OCI-LY7 (cell line): ENCODE data around the gene DMD. TPM values are rescaled to one million over a fixed set of nuclear protein-coding genes. Genes with fewer than 3 reads are reported as not detected.
"Not testable (repeated sequence)": the region's sequence is repeated elsewhere in the genome, so short reads cannot be mapped to it uniquely, and the experiment has no call there.

Source experiments
- BruUV-seq: library from RNA; stranded (reverse); fragments of 400-500 nt; replicated peaks from 2 replicates; lab custom pipeline; 2021; lab: Mats Ljungman, UMichigan
- CTCF ChIA-PET: fragments of 300-600 bp; sonication (Branson Sonifier 250); formaldehyde crosslinking; loops from one replicate; lab custom pipeline; 2022; ENCODE audit warnings: antibody characterized with exemption; ENCODE audit not compliant: unreplicated experiment; lab: Charles Lee
- POLR2A ChIA-PET: fragments of 300-600 bp; sonication (Branson Sonifier 250); formaldehyde crosslinking; loops from one replicate; lab custom pipeline; 2022; ENCODE audit warnings: antibody characterized with exemption; lab: Charles Lee
- DNase-seq: peaks from one replicate; pipeline ENCODE4 v3.0.0-alpha.2; 2015; ENCODE audit warnings: low spot score
- H2AFZ ChIP-seq: fragments of 200-600 bp; sonication (generic), shearing (Covaris generic); 2 replicates; pipeline ENCODE4 v1.6.1; 2014; ENCODE audit warnings: mild to moderate bottlenecking, antibody characterized with exemption, low read length, moderate library complexity
- H3K27ac ChIP-seq: fragments of 200-600 bp; sonication (generic); 2 replicates; pipeline ENCODE4 v1.5.1; 2014; ENCODE audit warnings: mixed run types, low read depth, mild to moderate bottlenecking, moderate library complexity, low read length, inconsistent platforms; ENCODE audit not compliant: poor library complexity, severe bottlenecking
- H3K36me3 ChIP-seq: fragments of 200-600 bp; sonication (generic); 2 replicates; pipeline ENCODE4 v1.6.1; 2014; ENCODE audit warnings: mild to moderate bottlenecking, antibody characterized with exemption, low read length, moderate library complexity, mixed read lengths; ENCODE audit not compliant: insufficient read depth
- H3K4me1 ChIP-seq: fragments of 200-600 bp; sonication (generic); 2 replicates; pipeline ENCODE4 v1.5.1; 2014; ENCODE audit warnings: mild to moderate bottlenecking, low read length; ENCODE audit not compliant: insufficient read depth, poor library complexity, severe bottlenecking
- H3K4me2 ChIP-seq: fragments of 200-600 bp; sonication (generic); 2 replicates; pipeline ENCODE4 v1.6.1; 2014; ENCODE audit warnings: mild to moderate bottlenecking, low read length
- H3K4me3 ChIP-seq: fragments of 200-600 bp; sonication (generic); 2 replicates; pipeline ENCODE4 v1.5.1; 2014; ENCODE audit warnings: mild to moderate bottlenecking, low read depth, low read length; ENCODE audit not compliant: poor library complexity, severe bottlenecking
- H3K79me2 ChIP-seq: fragments of 200-600 bp; sonication (generic); 2 replicates; pipeline ENCODE4 v1.6.1; 2016; ENCODE audit warnings: low read depth, mild to moderate bottlenecking, low read length, moderate library complexity, mixed read lengths; ENCODE audit not compliant: insufficient read depth
- H3K9me2 ChIP-seq: fragments of 200-600 bp; sonication (generic); 2 replicates; pipeline ENCODE4 v1.6.1; 2016; ENCODE audit warnings: mild to moderate bottlenecking, low read length, mixed read lengths; ENCODE audit not compliant: insufficient read depth
- H3K9me3 ChIP-seq: fragments of 200-600 bp; sonication (generic); 2 replicates; pipeline ENCODE4 v1.6.1; 2014; ENCODE audit warnings: mild to moderate bottlenecking, mixed run types, low read length, mixed read lengths
- H4K20me1 ChIP-seq: fragments of 200-600 bp; sonication (generic); 2 replicates; pipeline ENCODE4 v1.6.1; 2014; ENCODE audit warnings: mild to moderate bottlenecking, antibody characterized with exemption, low read length, moderate library complexity, mixed read lengths; ENCODE audit not compliant: insufficient read depth
- EZH2phosphoT487 ChIP-seq: fragments of 200-600 bp; sonication (generic); IDR thresholded peaks from 2 replicates; pipeline ENCODE4 v1.6.1; 2018; ENCODE audit warnings: low read depth, borderline replicate concordance, mild to moderate bottlenecking, mixed run types, antibody characterized with exemption, low read length, moderate library complexity, mixed read lengths
- intact Hi-C: fragments of 100-400 bp; cut with micrococcal nuclease; formaldehyde crosslinking; loops from one replicate; pipeline ENCODE4 v1.10.0; 2022; ENCODE audit not compliant: unreplicated experiment
- total RNA-seq, 2 experiments: library from RNA; depleted of rRNA in 1 of 2; stranded (reverse); fragments of >200 nt in 1 of 2; shearing (Covaris generic) in 1 of 2; gene quantifications; 2 replicates each; pipeline ENCODE4 v1.2.3, GENCODE V29; 2014 to 2022
- TF ChIP-seq, protein P1 (sequence below): fragments of 200-600 bp; sonication (generic); conservative IDR thresholded peaks from 2 replicates; pipeline ENCODE4 v1.5.1; 2014; ENCODE audit warnings: mild to moderate bottlenecking, antibody characterized with exemption, low read length, moderate library complexity, mixed read lengths

Gene DMD
- total RNA-seq, 2 experiments from 2014 or later: 20.5 to 61.4 TPM

DNA sequence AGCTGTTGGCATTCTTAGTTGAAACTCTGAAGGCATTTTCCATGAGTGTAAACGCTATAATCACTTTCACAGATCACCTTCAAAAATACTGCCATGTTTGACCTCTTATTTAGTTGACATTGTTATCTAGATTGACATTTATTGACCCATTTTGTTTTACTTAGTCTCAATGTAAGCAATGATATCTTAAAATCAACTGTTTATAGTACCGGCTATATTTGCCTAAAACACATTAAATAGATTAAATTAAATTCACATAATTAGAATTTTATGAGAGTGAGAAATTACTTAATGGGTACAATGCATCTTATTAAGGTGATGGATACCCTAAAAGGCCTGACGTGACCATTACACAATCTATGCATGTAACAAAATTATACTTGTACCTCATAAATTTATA lies 1621.8 kb downstream of the DMD start:
- no TSS peak for BruUV-seq
- intact Hi-C loops: no loop called here
- no peak overlapping the region for H3K4me2 ChIP-seq

DNA sequence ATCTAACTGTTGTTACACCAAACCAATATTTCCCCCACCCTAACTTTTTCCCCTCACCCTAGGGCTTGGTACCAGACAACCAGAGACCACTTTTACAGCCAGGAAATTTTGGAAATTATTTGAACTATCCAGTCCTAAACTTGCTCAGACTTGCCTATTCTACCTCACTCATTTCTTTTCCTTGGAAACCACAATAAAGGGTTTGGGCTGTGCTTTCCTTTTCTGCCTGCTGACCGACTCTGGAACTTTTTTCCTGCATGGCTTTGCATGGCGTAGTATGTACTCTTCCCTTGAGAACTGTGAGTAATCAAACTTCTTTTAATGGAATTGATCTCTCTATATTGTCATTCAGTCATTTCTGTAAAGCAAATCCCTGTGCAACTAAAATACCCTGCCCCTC lies 1623.0 kb downstream of the DMD start:
- H4K20me1 ChIP-seq: no peaks in the 10 kb centered on the region
- intact Hi-C loops: no loop called here
- H3K4me1 ChIP-seq: no peaks in the 10 kb centered on the region
- TF ChIP-seq EZH2phosphoT487: no peak
- TF ChIP-seq, protein P1, sequence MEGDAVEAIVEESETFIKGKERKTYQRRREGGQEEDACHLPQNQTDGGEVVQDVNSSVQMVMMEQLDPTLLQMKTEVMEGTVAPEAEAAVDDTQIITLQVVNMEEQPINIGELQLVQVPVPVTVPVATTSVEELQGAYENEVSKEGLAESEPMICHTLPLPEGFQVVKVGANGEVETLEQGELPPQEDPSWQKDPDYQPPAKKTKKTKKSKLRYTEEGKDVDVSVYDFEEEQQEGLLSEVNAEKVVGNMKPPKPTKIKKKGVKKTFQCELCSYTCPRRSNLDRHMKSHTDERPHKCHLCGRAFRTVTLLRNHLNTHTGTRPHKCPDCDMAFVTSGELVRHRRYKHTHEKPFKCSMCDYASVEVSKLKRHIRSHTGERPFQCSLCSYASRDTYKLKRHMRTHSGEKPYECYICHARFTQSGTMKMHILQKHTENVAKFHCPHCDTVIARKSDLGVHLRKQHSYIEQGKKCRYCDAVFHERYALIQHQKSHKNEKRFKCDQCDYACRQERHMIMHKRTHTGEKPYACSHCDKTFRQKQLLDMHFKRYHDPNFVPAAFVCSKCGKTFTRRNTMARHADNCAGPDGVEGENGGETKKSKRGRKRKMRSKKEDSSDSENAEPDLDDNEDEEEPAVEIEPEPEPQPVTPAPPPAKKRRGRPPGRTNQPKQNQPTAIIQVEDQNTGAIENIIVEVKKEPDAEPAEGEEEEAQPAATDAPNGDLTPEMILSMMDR: no peak
- no peaks in the 10 kb centered on the region for H3K36me3 ChIP-seq
- no peak overlapping the region for H3K4me3 ChIP-seq
- no peaks in the 10 kb centered on the region for H3K9me2 ChIP-seq
- H2AFZ ChIP-seq: no peak overlapping the region
- no peak overlapping the region for H3K4me2 ChIP-seq
- no peak overlapping the region for H3K27ac ChIP-seq
- DNase-seq: no peak
- CTCF ChIA-PET: no interaction called here
- H3K79me2 ChIP-seq: no peaks in the 10 kb centered on the region
- POLR2A ChIA-PET: no interaction called here
- H3K9me3 ChIP-seq: no peaks in the 10 kb centered on the region
- no TSS peak for BruUV-seq

More for the DNA sequence above, 1621.8 kb downstream of the DMD start:
- H3K36me3 ChIP-seq: no peaks in the 10 kb centered on the region
- H3K9me2 ChIP-seq: no peaks in the 10 kb centered on the region
- H3K9me3 ChIP-seq: no peaks in the 10 kb centered on the region
- no peaks in the 10 kb centered on the region for H3K79me2 ChIP-seq
- no peak for DNase-seq
- H2AFZ ChIP-seq: no peak overlapping the region
- POLR2A ChIA-PET: no interaction called here
- CTCF ChIA-PET: no interaction called here
- H3K4me3 ChIP-seq: no peak overlapping the region
- TF ChIP-seq, protein P1: no peak
- TF ChIP-seq EZH2phosphoT487: no peak
- H4K20me1 ChIP-seq: no peaks in the 10 kb centered on the region
- no peaks in the 10 kb centered on the region for H3K4me1 ChIP-seq
- H3K27ac ChIP-seq: no peak overlapping the region

DNA sequence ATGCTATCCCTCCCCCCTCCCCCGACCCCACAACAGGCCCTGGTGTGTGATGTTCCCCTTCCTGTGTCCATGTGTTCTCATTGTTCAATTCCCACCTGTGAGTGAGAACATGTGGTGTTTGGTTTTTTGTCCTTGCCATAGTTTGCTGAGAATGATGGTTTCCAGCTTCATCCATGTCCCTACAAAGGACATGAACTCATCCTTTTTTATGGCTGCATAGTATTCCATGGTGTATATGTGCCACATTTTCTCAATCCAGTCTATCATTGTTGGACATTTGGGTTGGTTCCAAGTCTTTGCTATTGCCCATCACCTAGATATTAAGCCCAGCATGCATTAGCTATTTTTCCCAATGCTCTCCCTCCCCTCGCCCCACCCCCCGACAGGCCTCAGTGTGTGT lies 1627.5 kb downstream of the DMD start:
- H3K36me3 ChIP-seq, H3K27ac ChIP-seq, intact Hi-C loops, H3K4me1 ChIP-seq, DNase-seq, CTCF ChIA-PET, H3K9me3 ChIP-seq, H3K4me2 ChIP-seq, H3K4me3 ChIP-seq, H3K79me2 ChIP-seq, H2AFZ ChIP-seq, H3K9me2 ChIP-seq, H4K20me1 ChIP-seq, BruUV-seq: not testable (repeated sequence)
- POLR2A ChIA-PET: interaction anchor here (0.6 to 1.0 kb wide), 2 partner anchors 10 to 1302 kb away, joined by 3 to 4 read pairs; no protein-coding TSS in a partner anchor
